ENCODE measurements around the gene LTBP1.
"Not testable (repeated sequence)": the region's sequence is repeated elsewhere in the genome, so short reads cannot be mapped to it uniquely, and the experiment has no call there.

LTBP1 gene

DNA sequence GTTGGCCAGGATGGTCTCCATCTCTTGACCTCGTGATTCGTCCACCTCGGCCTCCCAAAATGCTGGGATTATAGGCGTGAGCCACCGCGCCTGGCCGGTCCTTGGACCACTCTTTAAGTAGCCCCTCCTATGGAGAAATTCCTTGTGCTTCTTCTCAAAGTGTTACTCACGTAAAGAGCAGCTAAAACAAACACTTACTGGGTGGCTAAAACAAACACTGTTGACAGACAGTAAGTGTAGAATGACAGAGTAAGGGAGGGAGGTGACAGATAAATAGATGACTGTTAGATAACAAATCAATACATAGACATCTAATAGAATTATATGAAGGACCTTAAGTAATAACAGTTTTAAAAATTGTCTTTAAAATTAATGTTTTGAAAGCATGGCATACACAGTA lies 488.8 kb downstream of the LTBP1 start:
- no peak for DNase-seq (ENCODE audit: low spot score)

GRCh38 chr2:33436083-33436482 lies 489.3 kb downstream of the LTBP1 start:
- no peak for DNase-seq (ENCODE audit: low spot score)

GRCh38 chr2:33437297-33437696 lies 490.5 kb downstream of the LTBP1 start:
- DNase-seq (ENCODE audit: low spot score): no peak

DNA sequence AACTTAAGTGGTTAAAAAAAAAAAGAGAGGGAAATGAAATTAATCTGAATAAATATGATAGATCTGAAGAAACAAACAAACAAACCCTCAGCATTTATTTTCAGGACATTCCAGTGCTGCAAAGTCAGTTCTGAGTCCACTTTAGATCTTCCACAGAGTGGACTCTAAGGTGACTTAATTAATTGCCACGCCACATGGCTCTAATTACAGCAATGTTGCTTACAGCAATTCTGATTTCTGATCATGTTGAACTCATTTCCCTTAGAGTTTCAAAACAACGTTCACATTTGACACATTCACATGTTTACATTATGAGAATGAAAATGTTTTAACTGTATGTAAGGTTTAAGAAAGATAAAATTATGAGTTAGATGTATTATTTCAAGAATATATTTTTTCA lies 491.1 kb downstream of the LTBP1 start:
- no peak for DNase-seq (ENCODE audit: low spot score)

DNA sequence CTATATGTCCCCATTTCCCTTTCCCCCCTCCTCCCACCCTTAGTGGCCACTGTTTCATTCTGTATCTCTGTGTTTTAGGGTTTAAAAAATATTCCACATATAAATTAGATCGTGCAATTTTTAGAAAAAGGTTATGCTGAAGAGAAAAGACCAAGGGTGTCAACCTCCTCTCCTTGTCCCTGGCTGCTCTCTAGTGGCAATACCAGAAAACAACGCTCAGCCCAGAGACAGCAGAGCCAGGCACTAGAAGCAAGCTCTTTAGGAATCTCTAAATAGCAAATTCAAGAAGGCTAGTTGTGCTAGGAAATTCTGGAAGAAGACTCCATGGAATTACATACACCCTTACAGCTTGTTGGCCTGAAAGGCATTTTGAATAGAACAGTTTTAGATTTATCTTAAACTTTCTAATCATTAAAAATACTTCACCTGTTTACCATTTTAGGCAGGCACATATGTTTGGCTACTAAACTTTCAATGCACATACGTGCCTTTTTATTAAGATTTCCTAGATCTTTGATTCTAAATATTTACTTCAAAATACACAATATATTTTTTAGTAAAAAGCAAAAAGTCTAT lies 494.6 kb downstream of the LTBP1 start:
- DNase-seq (ENCODE audit: low spot score): peak; percentile 62

- DNase-seq (ENCODE audit: low spot score): not testable (repeated sequence)
Measured at GRCh38 chr2:33442052-33442451, 495.3 kb downstream of the LTBP1 start.

DNA sequence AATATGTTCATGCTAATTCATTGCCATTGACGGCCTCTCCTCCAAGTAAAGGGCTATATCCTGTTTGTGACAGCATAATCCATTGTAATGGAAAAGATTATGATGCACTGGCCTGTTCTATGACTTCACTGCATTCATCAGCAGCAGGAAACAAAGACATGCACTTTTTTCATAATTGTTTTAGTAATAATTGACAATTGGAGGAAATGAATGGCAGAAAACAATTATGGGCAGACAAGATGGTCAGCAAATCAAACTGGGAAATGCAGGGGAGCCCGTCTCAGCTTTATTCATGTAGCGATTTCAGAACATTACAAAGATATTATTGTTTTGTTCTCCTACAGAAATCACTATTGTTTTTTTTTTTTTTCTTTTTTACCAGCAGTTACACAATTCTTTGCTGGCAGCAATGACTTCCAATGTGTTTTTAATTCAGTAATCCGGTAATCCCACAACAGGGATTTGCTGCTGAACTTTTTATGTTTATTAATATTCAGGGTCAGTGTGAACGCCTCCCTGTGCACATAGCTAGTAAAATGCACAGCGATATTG lies 495.9 kb downstream of the LTBP1 start:
- no peak for DNase-seq (ENCODE audit: low spot score)

GRCh38 chr2:33443274-33443829 lies 496.6 kb downstream of the LTBP1 start:
- DNase-seq (ENCODE audit: low spot score): no peak

- no peak for DNase-seq (ENCODE audit: low spot score)
Measured at GRCh38 chr2:33444967-33445366, 498.2 kb downstream of the LTBP1 start.

DNA sequence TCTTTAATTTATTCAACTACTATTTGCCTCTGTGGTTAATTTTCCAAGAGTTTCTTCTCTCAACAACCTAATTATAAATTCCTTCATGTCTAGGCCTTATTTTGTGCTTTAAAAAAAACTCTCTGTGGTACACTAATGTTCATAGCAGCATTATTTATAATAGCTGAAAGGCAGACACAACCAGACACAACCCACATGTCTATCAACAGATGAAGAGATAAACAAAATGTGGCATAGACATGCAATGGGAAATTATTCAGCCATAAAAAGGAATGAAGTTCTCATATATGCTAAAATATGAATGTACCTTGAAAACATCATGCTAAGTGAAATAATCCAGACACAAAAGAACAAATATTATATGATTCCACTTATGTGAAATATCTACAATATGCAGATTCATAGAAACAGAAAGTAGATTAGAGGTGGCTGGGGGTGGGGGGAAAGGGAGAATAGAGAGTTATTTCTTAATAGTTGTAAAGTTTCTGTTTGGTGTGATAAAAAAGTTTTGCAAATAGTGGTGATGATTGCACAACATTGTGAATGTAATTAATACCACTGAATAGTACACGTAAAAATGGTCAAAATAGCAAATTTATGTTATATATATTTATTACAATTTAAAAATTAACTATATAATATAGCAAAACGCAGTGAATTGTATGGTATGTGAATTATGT lies 501.6 kb downstream of the LTBP1 start:
- no peak for DNase-seq (ENCODE audit: low spot score)
